Fibroblast of mammary gland (primary cell): Measurements from ENCODE around the gene CCNB1.
A peak's percentile ranks its signal among the peaks of the same experiment; 100 is the strongest.
"Not testable (repeated sequence)": the region's sequence is repeated elsewhere in the genome, so short reads cannot be mapped to it uniquely, and the experiment has no call there.

Experiments used
- DNase-seq: peaks from one replicate; pipeline ENCODE4 v3.0.0-alpha.2; 2010; ENCODE audit warnings: low read depth
- H3K4me3 ChIP-seq: 2 replicates; pipeline ENCODE4 v1.5.1; 2011; ENCODE audit warnings: low read depth, mild to moderate bottlenecking, low read length, moderate library complexity; ENCODE audit not compliant: control insufficient read depth
- CTCF ChIP-seq: conservative IDR thresholded peaks from 2 replicates; pipeline ENCODE4 v1.5.1; 2011; ENCODE audit warnings: low read depth, low read length, inconsistent platforms; ENCODE audit not compliant: control insufficient read depth, insufficient read depth

CCNB1 gene

GRCh38 chr5:69156456-69156855, 10.5 kb upstream of the CCNB1 start:
- TF ChIP-seq CTCF = no peak
- DNase-seq = no peak
- H3K4me3 ChIP-seq = no peak overlapping the region

GRCh38 chr5:69158039-69158438, 8.9 kb upstream of the CCNB1 start:
- H3K4me3 ChIP-seq = no peak overlapping the region
- no peak for TF ChIP-seq CTCF
- no peak for DNase-seq

GRCh38 chr5:69160651-69161050, 6.3 kb upstream of the CCNB1 start:
- TF ChIP-seq CTCF = no peak
- no peak overlapping the region for H3K4me3 ChIP-seq
- no peak for DNase-seq

- TF ChIP-seq CTCF = no peak
- H3K4me3 ChIP-seq = peak overlapping the region; percentile 92
- DNase-seq = peak; percentile 7
Measured at GRCh38 chr5:69167493-69167855, 524 bp downstream of the CCNB1 start.

GRCh38 chr5:69167929-69168328, 979 bp downstream of the CCNB1 start:
- DNase-seq = peak; percentile 1
- H3K4me3 ChIP-seq = peak overlapping the region; percentile 92
- TF ChIP-seq CTCF = no peak

- peak; percentile 19 for DNase-seq
- no peak for TF ChIP-seq CTCF
- H3K4me3 ChIP-seq = no peak overlapping the region
Measured at GRCh38 chr5:69170495-69170894, 3.5 kb downstream of the CCNB1 start.

- TF ChIP-seq CTCF = no peak
- no peak overlapping the region for H3K4me3 ChIP-seq
- DNase-seq = no peak
Measured at GRCh38 chr5:69170969-69171368, 4.0 kb downstream of the CCNB1 start.

- H3K4me3 ChIP-seq, DNase-seq: not testable (repeated sequence)
Measured at GRCh38 chr5:69181659-69182293, 14.8 kb downstream of the CCNB1 start.
